GM18511 (cell line): ENCODE results near the gene GALNT12.

Experiments used
- ATAC-seq: cut with Tn5 transposase; IDR thresholded peaks from one replicate; pipeline ENCODE4 v1.9.1; 2021; ENCODE audit warnings: mild to moderate bottlenecking, moderate library complexity; ENCODE audit not compliant: unreplicated experiment

GALNT12 gene

DNA sequence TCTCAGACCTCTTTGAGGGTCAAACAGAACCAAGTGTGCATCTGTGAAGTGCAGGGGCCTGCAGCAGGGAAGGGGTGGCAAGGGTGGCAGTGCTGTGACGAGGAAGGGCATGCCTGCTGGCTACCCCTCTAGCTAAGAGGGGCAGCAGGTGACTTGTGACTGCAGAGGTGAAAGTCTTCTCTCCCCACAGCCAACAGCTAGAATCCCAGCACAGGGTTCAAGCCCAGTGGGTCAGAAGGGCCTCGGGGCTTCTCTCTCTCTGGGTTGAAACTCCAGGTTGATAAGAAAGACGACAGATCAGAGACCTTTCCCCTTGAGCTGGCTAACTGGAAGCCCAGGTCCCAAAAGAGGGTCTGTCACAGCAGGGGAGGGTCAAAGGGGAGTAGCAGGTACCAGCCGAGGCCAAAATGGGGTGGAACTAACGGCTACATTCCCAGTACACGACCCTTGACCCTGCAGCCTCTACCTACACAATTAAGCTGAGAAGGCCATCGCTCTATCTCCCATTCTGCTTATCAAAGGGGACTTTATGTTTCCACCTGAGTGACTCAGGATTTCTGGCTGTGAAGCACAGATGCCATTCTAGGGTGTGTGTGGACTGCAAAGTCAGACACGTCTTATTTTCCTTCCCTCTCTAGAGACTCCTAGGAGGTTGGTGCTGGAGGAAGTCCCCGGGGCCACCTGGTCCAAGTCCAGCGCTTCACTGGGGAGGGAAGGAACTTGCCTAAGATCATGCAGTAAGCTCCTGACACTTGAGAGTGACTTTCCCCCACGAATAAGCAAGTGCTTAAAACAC is 25.7 kb upstream of the GALNT12 start:
- ATAC-seq: no peak

DNA sequence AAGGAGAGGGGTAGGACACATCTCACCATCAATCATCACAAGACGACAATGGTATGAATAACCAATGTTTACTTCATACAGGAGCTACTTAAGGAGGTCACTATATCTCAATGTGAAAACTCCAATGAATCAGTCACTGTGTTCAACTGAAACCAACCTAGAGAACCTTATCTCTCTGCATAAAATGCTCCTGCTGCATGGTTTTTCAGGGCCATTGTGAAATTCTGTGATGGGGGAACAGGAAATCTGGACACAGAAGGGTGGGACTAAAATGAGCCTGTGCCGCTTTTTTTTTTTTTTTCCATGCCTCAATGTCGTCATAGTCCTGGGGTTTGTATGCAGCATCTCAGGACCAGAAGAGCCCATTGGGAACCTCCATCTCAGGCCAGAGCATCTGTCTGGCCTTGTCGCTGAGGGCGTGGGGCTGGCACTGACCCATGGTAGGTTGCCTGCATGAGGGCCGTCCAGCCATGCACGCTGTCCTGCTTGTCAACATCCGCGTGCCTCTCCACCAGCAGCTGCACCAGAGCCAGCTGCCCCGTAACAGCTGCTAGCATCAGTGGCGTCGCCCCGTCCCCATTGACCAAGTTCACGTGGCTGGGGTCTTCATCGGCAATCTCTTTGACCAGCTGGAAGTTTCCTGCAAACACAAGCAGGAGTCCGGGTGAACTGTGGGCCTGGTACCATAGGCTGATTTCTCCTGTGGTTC is 23.8 kb upstream of the GALNT12 start:
- ATAC-seq: no peak

DNA sequence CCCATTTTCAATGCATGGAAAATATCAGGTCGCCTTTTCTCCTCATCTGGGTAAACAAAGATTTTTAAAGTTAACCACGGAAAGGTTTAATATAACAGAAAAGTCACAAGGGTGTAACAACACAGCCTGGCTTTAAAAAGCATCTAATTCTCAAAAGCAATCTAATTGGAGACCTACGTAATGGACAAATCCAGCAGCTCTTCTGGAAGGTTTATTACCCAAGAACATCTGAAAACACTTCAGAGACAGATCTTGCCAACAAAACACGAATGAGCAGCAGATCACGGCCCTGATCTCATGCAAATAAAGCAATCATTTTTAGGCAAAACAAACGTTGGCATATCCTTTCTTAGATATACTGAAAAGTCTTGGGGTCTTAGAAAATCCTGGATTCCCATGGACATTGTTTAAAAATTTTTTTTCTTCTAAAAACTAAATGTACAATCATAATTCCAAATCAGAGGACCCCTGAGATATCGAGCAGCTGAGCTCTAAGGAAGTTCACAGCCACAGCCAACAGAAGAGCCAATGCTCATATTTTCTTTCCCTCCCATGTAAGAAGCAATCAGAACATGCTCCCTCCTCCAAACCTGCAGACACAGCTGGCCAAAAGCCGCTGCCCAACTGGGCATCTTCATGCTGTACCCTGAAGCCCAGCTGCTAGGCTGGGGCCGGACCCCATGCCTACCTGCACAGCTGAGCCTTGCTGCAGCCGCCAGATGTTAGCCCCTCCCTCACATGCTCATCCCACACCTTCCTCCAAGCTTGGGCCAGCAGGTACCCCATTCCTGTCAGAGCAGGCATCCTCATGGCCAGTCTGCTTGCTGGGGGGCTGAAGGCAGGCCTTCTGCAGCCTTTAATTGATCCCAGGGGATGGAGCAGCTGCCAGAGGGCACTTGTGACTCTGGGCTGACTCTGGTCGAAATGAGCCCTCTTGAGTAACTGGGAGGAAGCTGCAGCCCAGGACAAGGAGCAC is 22.4 kb upstream of the GALNT12 start:
- no peak for ATAC-seq

DNA sequence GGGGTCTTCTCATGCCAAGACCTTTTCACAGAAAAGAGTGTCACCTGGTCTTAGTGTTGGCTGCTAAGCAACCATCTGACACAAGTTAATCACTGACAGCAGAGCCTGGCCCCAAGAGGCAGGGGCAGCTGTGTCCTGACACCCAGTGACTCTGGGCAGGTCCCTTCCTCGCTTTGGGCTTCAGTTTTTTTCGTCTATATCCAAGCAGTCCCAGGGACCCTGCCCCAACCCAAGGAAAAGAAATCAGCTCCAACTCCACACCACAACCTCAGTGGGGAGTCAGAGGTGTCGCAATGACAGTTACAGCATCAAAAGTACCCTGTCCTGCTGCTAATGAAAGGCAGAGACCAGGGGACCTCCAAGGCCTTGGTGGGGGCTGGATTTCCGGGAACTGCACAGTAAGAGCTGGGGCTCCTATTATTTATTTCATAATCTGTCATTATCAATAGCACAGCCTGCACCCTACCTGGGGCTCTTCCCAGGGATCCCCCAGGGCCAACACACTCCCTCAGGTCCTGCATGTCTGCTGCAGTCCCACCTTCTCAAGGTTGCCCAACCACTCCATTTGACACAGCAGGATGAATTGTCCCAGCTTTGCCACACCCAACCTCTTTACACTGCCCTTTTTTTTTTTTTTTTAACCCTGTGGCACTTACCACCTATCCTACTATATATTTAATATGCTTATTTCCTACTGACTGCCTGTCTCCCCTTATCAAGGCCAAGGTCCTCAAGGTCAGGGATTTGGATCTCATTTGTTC is 20.5 kb upstream of the GALNT12 start:
- ATAC-seq: no peak

DNA sequence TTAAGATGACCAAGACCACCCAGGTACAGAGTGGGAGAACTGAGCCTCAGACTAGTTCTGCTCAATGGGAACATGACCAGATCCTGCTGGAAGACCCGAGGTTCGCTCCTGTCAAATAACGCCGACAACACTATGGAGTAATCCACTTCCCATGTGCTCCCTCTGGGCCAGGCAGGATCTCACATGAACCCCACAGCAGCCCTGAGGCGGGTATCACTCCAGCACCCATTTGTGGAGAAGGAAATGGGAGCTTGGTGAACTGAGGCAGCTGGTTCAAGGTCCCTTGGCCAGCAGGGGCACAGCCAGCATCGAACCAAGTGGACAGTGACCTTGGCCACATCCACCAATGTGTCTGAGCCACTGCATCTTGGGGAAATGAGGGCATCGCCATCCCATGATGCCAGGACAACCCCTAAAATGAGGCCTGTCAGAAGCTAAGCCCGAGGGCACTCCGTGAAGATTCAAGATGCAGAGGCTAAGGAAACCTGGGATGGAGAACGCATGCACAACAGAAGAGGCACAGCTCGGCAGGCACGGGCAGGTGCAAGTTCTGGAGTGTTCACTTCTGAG is 19.6 kb upstream of the GALNT12 start:
- ATAC-seq: no peak

DNA sequence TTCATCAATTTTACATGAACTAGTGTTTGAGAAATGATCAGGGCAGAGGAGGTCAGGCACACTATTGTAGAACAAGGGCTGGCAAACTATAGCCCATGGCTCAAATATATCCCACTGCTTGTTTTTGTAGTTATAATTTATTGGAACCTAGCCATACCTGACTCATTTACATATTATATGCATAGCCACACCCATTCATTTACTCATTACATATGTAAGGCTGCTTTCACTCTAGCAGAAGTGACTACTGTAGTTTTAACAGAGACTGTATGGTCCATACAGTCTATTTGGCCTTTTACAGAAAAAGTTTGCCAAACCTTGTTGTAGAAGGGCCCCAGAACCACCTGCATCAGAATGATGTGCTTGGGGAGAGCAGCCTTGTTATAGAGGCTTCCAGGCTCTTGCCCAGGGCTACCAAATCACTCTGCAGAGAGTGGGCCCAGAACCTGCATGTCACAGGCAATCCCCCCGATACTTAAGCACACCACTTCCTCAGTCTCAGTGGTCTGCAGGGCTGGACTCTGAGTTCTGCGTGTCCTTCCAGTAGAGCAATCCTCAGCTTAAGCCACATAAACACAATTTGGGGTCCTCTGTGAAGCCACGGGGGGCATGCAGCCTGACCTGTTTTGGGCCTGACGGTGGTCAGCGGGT is 17.9 kb upstream of the GALNT12 start:
- no peak for ATAC-seq

DNA sequence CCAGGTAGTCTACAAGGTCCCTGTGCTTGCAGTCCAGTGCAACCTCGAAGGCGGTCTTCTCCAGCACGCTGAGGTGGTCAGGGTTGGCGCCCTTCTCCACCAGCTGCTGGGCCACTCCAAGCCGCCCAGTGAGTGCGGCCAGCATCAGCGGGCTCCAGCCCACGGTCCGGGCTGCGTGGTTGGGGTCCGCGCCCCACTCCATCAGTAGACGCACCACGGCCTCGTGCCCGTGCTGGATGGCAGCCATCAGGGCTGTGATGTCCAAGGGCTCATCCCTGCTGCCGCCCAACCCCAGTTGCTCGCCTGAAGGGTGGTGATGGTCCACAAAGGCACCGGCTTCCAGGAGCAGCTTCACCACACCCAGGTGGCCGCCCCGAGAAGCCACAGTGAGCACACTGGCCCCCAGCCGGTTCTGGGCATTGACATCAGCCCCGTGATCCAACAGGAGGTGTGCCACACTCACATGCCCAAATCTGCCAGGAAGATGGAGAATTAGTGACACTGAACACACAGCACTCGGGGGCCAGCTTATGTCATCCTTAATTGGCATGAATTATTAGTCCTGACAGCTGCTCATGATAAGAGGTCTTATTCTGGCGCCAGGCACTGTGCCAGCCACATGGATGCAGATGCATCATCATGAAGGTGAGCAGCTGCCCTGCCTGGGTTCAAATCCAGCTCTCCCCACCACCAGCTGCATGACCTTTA is 17.2 kb upstream of the GALNT12 start:
- ATAC-seq: no peak

DNA sequence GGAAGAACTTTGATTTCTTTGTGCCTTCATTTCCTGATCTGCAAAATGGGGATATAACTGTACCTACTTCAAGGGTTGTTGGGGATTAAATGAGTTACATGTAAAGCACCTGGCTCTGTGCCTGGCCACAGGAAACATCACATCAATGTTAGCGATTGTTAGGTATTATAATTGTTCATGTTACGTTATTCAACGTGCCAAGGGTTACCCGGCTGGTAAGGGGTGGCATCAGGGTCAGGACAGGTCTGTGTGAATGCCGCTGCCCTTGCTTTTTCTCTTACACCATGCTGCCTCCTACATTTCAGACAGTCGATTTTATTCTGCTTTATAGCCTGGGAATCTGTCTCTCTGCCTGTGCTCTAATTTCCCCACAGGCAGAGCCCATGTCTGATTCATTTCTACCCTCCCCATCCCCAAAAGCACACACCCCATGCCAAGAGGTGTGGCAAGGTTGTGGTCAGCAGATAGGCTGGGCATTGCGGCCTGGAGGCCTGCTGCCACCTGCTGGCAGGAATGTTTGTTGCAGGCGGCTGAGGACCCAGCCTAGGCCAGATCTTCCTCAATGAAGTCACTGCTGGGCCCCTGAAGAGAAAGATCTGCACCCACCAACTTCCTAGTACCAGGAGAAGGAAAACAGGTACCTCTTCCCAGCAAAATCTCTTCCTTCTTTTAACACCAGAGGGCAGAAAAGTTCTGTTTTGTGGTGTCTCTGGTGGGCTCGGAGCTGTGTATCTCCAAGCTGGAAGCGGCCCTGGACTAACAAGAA is 16.4 kb upstream of the GALNT12 start:
- ATAC-seq: peak; percentile 76

DNA sequence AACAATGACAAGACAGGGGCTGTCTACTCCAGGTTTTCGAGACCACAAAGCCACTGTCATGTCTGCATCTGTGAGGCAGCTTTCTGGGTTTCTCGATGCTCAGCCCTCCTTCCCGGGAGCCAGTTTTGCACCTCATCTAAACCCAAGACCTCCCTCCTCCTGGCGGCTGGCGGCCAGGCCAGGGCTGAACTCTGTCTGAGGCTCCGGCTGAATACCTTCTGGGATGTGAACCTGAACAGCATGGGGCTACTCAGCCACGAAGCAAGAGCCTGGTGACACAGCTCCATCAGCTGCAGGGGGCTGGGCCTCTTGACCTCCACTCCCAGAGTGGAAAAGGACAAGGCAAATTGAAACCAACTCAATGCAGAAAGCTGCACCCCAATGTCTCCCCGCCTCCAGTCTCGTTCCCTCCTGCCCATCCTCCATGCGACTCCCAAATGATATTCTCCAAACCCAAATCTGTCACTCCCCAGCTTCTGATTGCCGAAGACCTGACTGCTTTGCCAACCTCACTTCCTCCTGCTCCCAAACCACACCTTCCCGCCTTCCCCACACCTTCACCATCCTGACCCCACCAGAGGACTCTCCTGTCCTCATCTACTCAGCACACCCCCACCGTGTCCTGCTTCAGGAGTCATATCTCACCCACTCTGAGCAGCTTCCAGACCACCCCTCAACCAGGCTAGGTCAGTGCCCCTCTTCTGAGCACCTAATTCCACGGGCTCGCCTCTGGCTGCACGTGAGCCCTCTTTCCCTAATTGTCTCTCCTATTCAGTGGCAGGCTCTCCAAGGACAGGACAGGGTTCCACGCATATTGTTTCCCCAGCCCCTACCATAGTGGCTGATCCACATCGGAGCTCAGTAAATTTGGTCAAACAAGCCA is 15.6 kb upstream of the GALNT12 start:
- ATAC-seq: no peak

DNA sequence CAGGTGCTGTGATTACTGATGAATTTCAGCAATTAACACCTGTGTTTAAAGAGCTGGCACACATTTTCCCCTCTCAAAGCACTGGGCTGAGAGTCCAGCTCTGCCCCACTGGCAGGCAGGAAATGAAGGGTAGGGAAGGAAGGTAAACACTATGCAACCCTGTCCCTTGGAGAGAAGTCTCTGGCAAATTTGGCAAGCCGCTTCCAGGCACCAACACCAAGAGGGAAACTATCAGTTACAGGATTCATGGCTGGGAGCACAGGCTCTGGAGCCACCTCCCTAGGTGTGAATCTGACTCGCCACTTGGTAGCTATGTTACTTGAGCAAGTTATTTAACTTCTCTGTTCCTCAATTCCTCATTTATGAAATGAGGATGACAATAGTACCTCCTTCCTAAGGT is 14.4 kb upstream of the GALNT12 start:
- ATAC-seq: no peak

DNA sequence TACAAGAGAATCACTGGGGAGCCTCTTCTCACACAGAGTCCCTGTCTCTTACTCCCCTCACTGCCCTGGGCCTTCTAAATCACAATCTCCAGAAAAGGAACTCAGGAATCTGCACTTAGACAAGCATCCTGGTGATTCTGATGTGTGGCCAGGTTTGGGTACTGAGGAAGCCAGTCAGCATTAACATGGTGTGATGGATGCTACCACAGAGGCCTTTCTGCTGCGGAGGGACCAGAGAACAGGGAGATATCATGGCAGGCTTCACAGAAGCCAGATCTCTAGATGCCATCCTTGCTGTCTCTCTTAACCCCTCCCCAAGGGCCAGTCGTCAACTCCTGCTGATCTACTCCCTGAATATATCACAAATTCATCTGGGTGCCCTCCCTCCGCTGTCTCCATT is 12.7 kb upstream of the GALNT12 start:
- no peak for ATAC-seq

DNA sequence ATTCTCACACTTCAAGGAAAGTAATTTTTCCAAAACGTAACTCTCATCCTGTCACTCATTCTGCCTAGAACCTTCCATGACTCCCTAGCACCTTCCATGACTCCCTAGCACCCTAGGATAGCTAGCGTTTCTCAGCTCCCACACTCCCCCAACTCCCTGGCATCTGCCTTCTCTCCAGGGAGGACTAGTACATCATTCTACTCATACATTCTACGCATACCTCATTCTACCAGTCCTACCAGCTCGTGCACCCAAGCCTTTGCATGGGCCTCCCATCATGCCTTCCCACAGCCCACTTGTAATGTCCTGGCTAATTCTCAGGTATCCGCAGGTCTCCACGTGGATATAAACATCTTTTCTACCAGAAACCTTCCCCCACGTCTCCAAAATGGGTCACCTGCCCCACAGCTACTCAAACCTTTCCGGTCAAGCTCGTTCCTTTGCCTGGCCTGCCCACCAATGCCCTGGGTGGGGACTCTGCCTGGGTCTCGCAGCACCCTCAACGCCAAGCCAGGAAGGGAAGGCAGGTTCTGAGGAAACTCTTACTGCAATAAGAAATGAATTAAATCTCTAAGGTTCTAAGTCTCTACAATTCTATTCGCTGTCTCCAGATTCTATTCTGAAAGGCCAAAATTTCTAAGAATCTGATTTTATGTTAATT is 12.0 kb upstream of the GALNT12 start:
- no peak for ATAC-seq

DNA sequence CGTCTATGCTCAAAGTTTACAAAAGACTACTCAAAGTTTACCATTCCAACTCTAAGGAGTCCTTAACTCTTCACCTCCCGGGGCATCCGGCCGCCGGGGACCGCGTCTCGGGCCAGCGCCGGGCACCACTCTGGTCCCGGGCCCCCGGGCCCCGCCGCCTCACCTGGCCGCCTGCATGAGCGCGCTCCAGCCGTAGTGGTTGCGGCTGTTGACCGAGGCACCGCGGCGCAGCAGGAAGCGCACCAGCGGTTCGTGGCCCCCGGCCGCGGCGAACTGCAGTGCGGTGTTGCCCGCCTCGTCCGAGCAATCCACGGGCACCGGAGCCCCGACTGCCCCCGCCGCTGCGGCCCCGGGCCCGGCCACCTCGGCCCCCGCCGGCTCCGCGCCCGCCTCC is 11.5 kb upstream of the GALNT12 start:
- peak; percentile 51 for ATAC-seq

DNA sequence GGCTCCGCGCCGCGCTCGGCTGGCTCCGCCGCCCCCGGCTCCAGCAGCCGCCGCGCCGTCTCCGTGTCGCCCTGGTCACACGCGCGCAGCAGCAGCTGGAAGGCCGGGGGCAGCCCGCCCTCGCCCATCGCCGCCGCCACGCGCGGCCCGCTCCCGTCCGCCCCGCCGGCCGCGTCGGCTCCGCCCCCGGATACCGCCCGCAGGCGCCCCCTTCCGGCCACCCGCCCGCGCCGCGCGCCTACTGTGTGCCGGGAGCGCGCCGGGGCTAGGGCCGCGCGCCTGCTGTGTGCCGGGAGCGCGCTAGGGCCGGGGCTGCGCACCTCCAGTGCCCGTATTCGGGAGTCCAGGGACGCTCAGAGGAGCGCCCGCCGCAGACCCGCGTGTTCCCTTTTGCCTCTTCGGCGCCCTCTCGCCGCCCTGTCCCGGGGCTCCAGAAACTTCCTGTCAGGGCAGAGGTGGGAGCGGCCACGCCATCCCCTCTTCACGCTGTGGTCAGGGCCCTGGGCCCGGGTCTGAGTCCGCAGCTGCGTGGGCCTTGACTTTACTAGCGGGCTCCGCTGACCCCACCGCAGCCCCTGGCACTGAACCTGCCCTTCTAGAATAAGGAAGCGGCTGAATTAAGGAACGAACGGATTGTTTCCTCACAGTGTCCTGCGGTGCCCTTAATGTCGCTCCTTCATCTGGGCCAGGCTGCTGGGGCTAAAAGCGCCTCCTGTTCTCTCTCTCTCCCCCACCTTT is 10.9 kb upstream of the GALNT12 start, which contains the start of gene ANKS6:
TSS of gene ANKS6 (minus strand) at position 192 of the 738 bp plus-strand sequence. CDS start at position 128, 64 bp downstream.
- peak; percentile 96 for ATAC-seq

DNA sequence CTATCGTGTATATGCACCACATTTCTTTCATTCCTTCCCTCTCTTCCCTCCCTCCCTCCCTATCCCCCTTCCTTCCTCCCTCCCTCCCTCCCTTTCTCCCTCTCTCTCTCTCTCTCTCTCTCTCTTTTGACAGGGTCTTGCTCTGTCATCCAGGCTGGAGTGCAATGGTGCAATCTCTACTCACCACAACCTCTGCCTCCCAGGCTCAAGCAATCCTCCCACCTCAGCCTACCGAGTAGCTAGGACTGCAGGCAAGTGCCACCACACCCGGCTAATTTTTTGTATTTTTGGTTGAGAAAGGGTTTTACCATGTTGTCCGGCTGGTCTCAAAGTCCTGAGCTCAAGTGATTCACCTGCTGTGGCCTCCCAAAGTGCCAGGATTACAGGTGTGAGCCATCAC is 10.0 kb upstream of the GALNT12 start:
- ATAC-seq: no peak

DNA sequence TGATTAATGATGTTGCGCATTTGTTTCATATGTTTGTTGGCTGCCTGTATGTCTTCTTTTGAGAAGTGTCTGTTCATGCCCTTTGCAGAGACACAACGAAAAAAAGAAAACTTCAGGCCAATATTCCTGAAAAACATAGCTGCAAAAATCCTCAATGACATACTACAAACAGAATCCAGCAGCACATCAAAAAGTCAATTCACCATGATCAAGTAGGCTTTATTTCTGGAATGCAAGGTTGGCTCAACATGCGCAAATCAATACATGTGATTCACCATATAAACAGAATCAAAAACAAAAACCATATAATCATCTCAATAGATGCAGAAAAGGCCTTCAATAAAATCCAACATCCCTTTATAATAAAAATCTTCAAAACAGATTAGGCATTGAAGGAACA is 9.2 kb upstream of the GALNT12 start:
- ATAC-seq: no peak
